Prostate gland (tissue), 2 donors: ENCODE data around the gene SBNO2.
A peak's percentile ranks its signal among the peaks of the same experiment; 100 is the strongest.

Experiments
- CTCF ChIP-seq, 4 experiments: fragments of 200-600 bp in 2 of 4; fragments of 450-650 bp in 2 of 4; sonication (generic) in 2 of 4; IDR thresholded peaks; 1 replicate in 3 of 4; 2 replicates in 1 of 4; pipeline ENCODE4 v1.5.1; 2016 to 2019; ENCODE audit warnings: antibody characterized with exemption in 4 of 4, mild to moderate bottlenecking in 2 of 4, moderate library complexity in 2 of 4
- POLR2A ChIP-seq: fragments of 450-650 bp; IDR thresholded peaks from one replicate; pipeline ENCODE4 v1.6.1; 2016; ENCODE audit warnings: antibody characterized with exemption, mild to moderate bottlenecking
- POLR2AphosphoS5 ChIP-seq: sonication (generic); formaldehyde crosslinking; IDR thresholded peaks from one replicate; pipeline ENCODE4 v1.6.1; 2017; ENCODE audit warnings: antibody characterized with exemption

GRCh38 chr19:1106841-1107660 is 67.0 kb downstream of the SBNO2 start:
- TF ChIP-seq CTCF (IDR thresholded peaks at IDR 0.05): peak in 1 of 4 experiments; percentile 22
- TF ChIP-seq POLR2A: no peak
- no peak for TF ChIP-seq POLR2AphosphoS5
